ENCODE data around the gene TIMM50.

The TIMM50 gene

GRCh38 chr19:39498798-39499642, 18.4 kb downstream of the TIMM50 start, which contains the start of gene DLL3:
TSS of gene DLL3 (plus strand) at chr19:39498947. CDS start at chr19:39498975, 28 bp downstream.
- H3K4me2 ChIP-seq (ENCODE audit: low read length) = peak within 1 kb of the TSS; percentile 61
- H3K56ac ChIP-seq (ENCODE audit: low read length) = peak within 1 kb of the TSS; percentile 85
- no peaks in the 10 kb centered on the region for H3K79me2 ChIP-seq (ENCODE audit: control insufficient read depth, insufficient read depth, low read length)
- H2BK120ac ChIP-seq (ENCODE audit: low read depth, low read length) = no peak within 1 kb of the TSS
- no peaks in the 10 kb centered on the region for H3K79me1 ChIP-seq (ENCODE audit: low read length)
- H4K5ac ChIP-seq (ENCODE audit: low read length) = no peak within 1 kb of the TSS
- no peaks in the 10 kb centered on the region for H3K4me1 ChIP-seq (ENCODE audit: control insufficient read depth, low read depth, low read length)
- H2BK5ac ChIP-seq (ENCODE audit: low read length) = peak within 1 kb of the TSS; percentile 1
- H4K8ac ChIP-seq (ENCODE audit: low read depth, low read length) = no peak within 1 kb of the TSS
- peak within 1 kb of the TSS; percentile 73 for H2AK5ac ChIP-seq (ENCODE audit: low read length)
- H3K36me3 ChIP-seq (ENCODE audit: control insufficient read depth, insufficient read depth, low read length) = no peaks in the 10 kb centered on the region
- peak within 1 kb of the TSS; percentile 80 for H3K9ac ChIP-seq (ENCODE audit: low read length)
- H3K23ac ChIP-seq (ENCODE audit: low read length) = peak within 1 kb of the TSS; percentile 15
- peak within 1 kb of the TSS; percentile 60 for H3K18ac ChIP-seq (ENCODE audit: low read length)
- peak within 1 kb of the TSS; percentile 66 for H3K4me3 ChIP-seq (ENCODE audit: low read length)
- H2BK15ac ChIP-seq (replicated peaks; ENCODE audit: low read depth) = no peak within 1 kb of the TSS
- no peak within 1 kb of the TSS for H3K4ac ChIP-seq (ENCODE audit: low read depth, low read length)
- H3K27ac ChIP-seq (ENCODE audit: low read depth, low read length) = no peak within 1 kb of the TSS
- H3K27me3 ChIP-seq (ENCODE audit: insufficient read depth, low read length, poor library complexity) = peaks cover 17% of the 10 kb centered on the region
- no CpG with 5 or more reads among the region's 60 CpGs for WGBS (ENCODE audit: extremely low coverage, insufficient coverage, low lambda C conversion rate)
- DNase-seq = peak; percentile 41

- Histone ChIP-seq H3K4me1 (ENCODE audit: control insufficient read depth, low read depth, low read length) (no peaks in the 10 kb centered on the region), H3K23ac (ENCODE audit: low read length) (no peak overlapping the region), H3K36me3 (ENCODE audit: control insufficient read depth, insufficient read depth, low read length) (no peaks in the 10 kb centered on the region), H3K27ac (ENCODE audit: low read depth, low read length) (no peak overlapping the region), H2BK5ac (ENCODE audit: low read length) (no peak overlapping the region), H3K27me3 (ENCODE audit: insufficient read depth, low read length, poor library complexity) (peaks cover 17% of the 10 kb centered on the region), H2BK120ac (ENCODE audit: low read depth, low read length) (no peak overlapping the region), H3K4ac (ENCODE audit: low read depth, low read length) (no peak overlapping the region), H3K56ac (ENCODE audit: low read length) (no peak overlapping the region), H4K8ac (ENCODE audit: low read depth, low read length) (no peak overlapping the region), H2BK15ac (replicated peaks; ENCODE audit: low read depth) (no peak overlapping the region), H3K79me1 (ENCODE audit: low read length) (no peaks in the 10 kb centered on the region), H3K4me3 (ENCODE audit: low read length) (peak overlapping the region; percentile 13), H4K5ac (ENCODE audit: low read length) (no peak overlapping the region), H3K4me2 (ENCODE audit: low read length) (peak overlapping the region; percentile 10), H3K79me2 (ENCODE audit: control insufficient read depth, insufficient read depth, low read length) (no peaks in the 10 kb centered on the region), H3K9ac (ENCODE audit: low read length) (peak overlapping the region; percentile 80), H2AK5ac (ENCODE audit: low read length) (no peak overlapping the region), H3K18ac (ENCODE audit: low read length) (no peak overlapping the region)
- DNase-seq = no peak
- WGBS (ENCODE audit: extremely low coverage, insufficient coverage, low lambda C conversion rate) = no CpG with 5 or more reads among the region's 8 CpGs
Measured at GRCh38 chr19:39499932-39500331, 19.3 kb downstream of the TIMM50 start.

DNA sequence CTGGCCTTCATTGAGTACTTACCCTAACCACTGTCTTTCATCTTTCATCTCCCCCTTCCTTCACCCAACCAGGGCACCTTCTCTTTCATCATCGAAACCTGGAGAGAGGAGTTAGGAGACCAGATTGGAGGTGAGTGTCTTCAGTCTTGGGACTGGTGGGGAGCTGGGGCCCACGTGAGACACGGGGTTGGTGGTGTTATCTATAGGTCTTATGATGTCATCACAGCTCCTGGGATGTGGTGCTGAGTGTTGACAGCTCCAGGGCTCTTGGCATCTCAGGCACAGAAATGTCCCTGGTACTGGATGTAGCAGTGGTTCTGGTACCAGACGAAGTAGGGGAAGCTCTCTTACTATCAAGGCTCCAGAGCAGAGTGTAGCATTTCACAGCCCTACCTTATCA, 19.9 kb downstream of the TIMM50 start:
- no peak overlapping the region for H2BK5ac ChIP-seq (ENCODE audit: low read length)
- H4K8ac ChIP-seq (ENCODE audit: low read depth, low read length) = no peak overlapping the region
- H3K4ac ChIP-seq (ENCODE audit: low read depth, low read length) = no peak overlapping the region
- no peaks in the 10 kb centered on the region for H3K4me1 ChIP-seq (ENCODE audit: control insufficient read depth, low read depth, low read length)
- H3K18ac ChIP-seq (ENCODE audit: low read length) = no peak overlapping the region
- no peak overlapping the region for H3K56ac ChIP-seq (ENCODE audit: low read length)
- H3K27ac ChIP-seq (ENCODE audit: low read depth, low read length) = no peak overlapping the region
- DNase-seq = no peak
- H4K5ac ChIP-seq (ENCODE audit: low read length) = no peak overlapping the region
- WGBS (ENCODE audit: extremely low coverage, insufficient coverage, low lambda C conversion rate) = no CpG with 5 or more reads among the region's 4 CpGs
- peak overlapping the region; percentile 26 for H3K4me2 ChIP-seq (ENCODE audit: low read length)
- H3K79me1 ChIP-seq (ENCODE audit: low read length) = no peaks in the 10 kb centered on the region
- H2BK120ac ChIP-seq (ENCODE audit: low read depth, low read length) = no peak overlapping the region
- H3K27me3 ChIP-seq (ENCODE audit: insufficient read depth, low read length, poor library complexity) = peaks cover 17% of the 10 kb centered on the region
- no peak overlapping the region for H3K4me3 ChIP-seq (ENCODE audit: low read length)
- no peaks in the 10 kb centered on the region for H3K36me3 ChIP-seq (ENCODE audit: control insufficient read depth, insufficient read depth, low read length)
- H2AK5ac ChIP-seq (ENCODE audit: low read length) = no peak overlapping the region
- peak overlapping the region; percentile 31 for H3K9ac ChIP-seq (ENCODE audit: low read length)
- no peak overlapping the region for H3K23ac ChIP-seq (ENCODE audit: low read length)
- H3K79me2 ChIP-seq (ENCODE audit: control insufficient read depth, insufficient read depth, low read length) = no peaks in the 10 kb centered on the region
- H2BK15ac ChIP-seq (replicated peaks; ENCODE audit: low read depth) = no peak overlapping the region

GRCh38 chr19:39501340-39501739, 20.7 kb downstream of the TIMM50 start:
- Histone ChIP-seq H3K27me3 (ENCODE audit: insufficient read depth, low read length, poor library complexity) (peaks cover 18% of the 10 kb centered on the region), H2BK5ac (ENCODE audit: low read length) (no peak overlapping the region), H4K8ac (ENCODE audit: low read depth, low read length) (no peak overlapping the region), H4K5ac (ENCODE audit: low read length) (no peak overlapping the region), H3K4me1 (ENCODE audit: control insufficient read depth, low read depth, low read length) (no peaks in the 10 kb centered on the region), H3K23ac (ENCODE audit: low read length) (no peak overlapping the region), H3K4me2 (ENCODE audit: low read length) (no peak overlapping the region), H3K79me2 (ENCODE audit: control insufficient read depth, insufficient read depth, low read length) (no peaks in the 10 kb centered on the region), H3K79me1 (ENCODE audit: low read length) (no peaks in the 10 kb centered on the region), H3K18ac (ENCODE audit: low read length) (no peak overlapping the region), H3K56ac (ENCODE audit: low read length) (no peak overlapping the region), H3K36me3 (ENCODE audit: control insufficient read depth, insufficient read depth, low read length) (no peaks in the 10 kb centered on the region), H3K9ac (ENCODE audit: low read length) (no peak overlapping the region), H2BK15ac (replicated peaks; ENCODE audit: low read depth) (no peak overlapping the region), H3K4me3 (ENCODE audit: low read length) (no peak overlapping the region), H3K27ac (ENCODE audit: low read depth, low read length) (no peak overlapping the region), H3K4ac (ENCODE audit: low read depth, low read length) (no peak overlapping the region), H2BK120ac (ENCODE audit: low read depth, low read length) (no peak overlapping the region), H2AK5ac (ENCODE audit: low read length) (no peak overlapping the region)
- no peak for DNase-seq
- no CpG with 5 or more reads among the region's 5 CpGs for WGBS (ENCODE audit: extremely low coverage, insufficient coverage, low lambda C conversion rate)

GRCh38 chr19:39502640-39503417, 22.2 kb downstream of the TIMM50 start:
- Histone ChIP-seq H3K56ac (ENCODE audit: low read length) (peak overlapping the region; percentile 31), H3K36me3 (ENCODE audit: control insufficient read depth, insufficient read depth, low read length) (no peaks in the 10 kb centered on the region), H4K8ac (ENCODE audit: low read depth, low read length) (no peak overlapping the region), H2AK5ac (ENCODE audit: low read length) (no peak overlapping the region), H3K4me3 (ENCODE audit: low read length) (no peak overlapping the region), H3K79me1 (ENCODE audit: low read length) (no peaks in the 10 kb centered on the region), H4K5ac (ENCODE audit: low read length) (no peak overlapping the region), H3K4me2 (ENCODE audit: low read length) (no peak overlapping the region), H3K27me3 (ENCODE audit: insufficient read depth, low read length, poor library complexity) (peaks cover 26% of the 10 kb centered on the region), H3K79me2 (ENCODE audit: control insufficient read depth, insufficient read depth, low read length) (no peaks in the 10 kb centered on the region), H3K4me1 (ENCODE audit: control insufficient read depth, low read depth, low read length) (no peaks in the 10 kb centered on the region), H2BK15ac (replicated peaks; ENCODE audit: low read depth) (no peak overlapping the region), H3K23ac (ENCODE audit: low read length) (no peak overlapping the region), H3K4ac (ENCODE audit: low read depth, low read length) (no peak overlapping the region), H3K9ac (ENCODE audit: low read length) (peak overlapping the region; percentile 46), H3K27ac (ENCODE audit: low read depth, low read length) (no peak overlapping the region), H2BK5ac (ENCODE audit: low read length) (no peak overlapping the region), H3K18ac (ENCODE audit: low read length) (no peak overlapping the region), H2BK120ac (ENCODE audit: low read depth, low read length) (no peak overlapping the region)
- WGBS (ENCODE audit: extremely low coverage, insufficient coverage, low lambda C conversion rate) = no CpG with 5 or more reads among the region's 69 CpGs
- peak; percentile 88 for DNase-seq
